Measurements from ENCODE around the gene NPVF. TPM values are rescaled to one million over a fixed set of nuclear protein-coding genes. Genes with fewer than 3 reads are reported as not detected.

Gene NPVF
- total RNA-seq, 1 experiment from 2014 or later, result not detected

Other genes starting within 250 kb of the NPVF start
- gene OSBPL3, start 248.3 kb downstream of the NPVF start, total RNA-seq (2014; rRNA removed; shearing (Covaris generic)), result 26.1 and 32.8 TPM in 2 replicates
- 337 and 376 TPM in 2 replicates for gene CYCS, start 103.2 kb downstream of the NPVF start, total RNA-seq (2014; rRNA removed; shearing (Covaris generic))